ENCODE data around the gene TAF5L.

- TF ChIP-seq CTCF (IDR thresholded peaks at IDR 0.05) (no peak), POLR2A (IDR thresholded peaks at IDR 0.05) (no peak)
Measured at GRCh38 chr1:229650045-229650444, 24.1 kb upstream of the TAF5L start.
